Glomerular visceral epithelial cell (primary cell): ENCODE results near the gene NPNT.

ENCODE experiments used
- DNase-seq: peaks from one replicate; pipeline ENCODE4 v3.0.0-alpha.2; 2016; ENCODE audit errors: extremely low spot score

Gene NPNT

DNA sequence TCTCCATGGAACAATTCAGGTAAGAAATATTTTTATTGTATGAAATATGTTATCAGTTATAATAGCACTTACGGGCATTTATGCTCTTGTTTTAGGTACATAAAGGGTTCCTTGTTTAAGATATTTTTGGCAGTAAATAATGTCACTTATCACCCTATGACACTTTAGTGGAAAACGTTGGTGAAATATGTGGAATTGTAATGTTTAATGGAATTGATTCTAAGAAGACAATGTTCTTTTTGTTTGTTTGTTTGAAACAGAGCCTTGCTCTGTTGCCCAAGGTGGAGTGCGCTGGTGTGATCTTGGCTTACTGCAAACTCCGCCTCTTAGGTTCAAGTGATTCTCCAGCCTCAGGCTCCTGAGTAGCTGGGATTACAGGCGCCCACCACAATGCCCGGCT lies 17.4 kb downstream of the NPNT start:
- DNase-seq = no peak

DNA sequence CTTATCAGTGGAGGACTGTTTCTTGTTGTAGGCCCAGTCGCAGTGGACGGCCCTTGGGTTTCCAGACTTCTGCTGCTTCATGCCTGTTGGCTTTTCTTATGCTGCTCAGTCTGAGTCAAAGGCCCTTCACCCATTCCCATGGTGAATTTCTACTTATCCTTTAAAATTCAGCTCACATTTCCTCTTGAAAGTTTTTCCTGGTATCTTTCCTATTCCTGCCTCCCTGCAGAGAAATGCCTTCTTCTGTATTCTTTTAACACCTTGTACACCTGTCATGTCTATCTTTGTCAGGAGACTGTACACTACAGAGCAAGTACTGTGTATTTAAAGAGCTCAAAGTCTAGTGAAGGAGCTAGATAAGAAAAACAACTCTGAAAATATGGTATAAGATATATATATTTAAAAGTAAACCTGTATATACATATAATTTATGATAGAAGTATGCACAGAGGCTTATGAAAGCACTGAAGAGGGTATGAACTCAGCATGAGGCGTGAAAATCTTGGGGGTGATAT lies 22.0 kb downstream of the NPNT start:
- DNase-seq = no peak

DNA sequence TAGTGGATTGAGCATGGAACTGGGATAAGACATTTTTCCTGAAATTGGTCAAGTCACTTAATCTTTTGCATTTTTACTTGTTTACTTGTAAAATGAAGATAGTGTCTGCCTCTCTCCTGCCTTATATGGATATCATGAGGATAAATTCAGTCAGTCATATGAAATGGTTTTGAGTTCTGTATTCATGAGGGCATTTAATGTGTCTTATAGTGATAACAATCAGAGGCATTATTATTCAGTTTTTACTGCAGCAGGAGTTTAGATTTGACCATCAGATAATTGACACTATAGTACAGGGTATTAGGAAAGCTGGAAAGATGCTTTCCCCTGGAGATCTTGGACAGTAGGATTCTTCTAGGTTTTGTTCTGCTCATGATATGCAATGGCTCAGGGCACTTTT lies 26.0 kb downstream of the NPNT start:
- DNase-seq = no peak

GRCh38 chr4:105923497-105924238 lies 28.4 kb downstream of the NPNT start:
- peak; percentile 5 for DNase-seq

- no peak for DNase-seq
These were observed 29.1 kb downstream of the NPNT start for GRCh38 chr4:105924341-105924740.

DNA sequence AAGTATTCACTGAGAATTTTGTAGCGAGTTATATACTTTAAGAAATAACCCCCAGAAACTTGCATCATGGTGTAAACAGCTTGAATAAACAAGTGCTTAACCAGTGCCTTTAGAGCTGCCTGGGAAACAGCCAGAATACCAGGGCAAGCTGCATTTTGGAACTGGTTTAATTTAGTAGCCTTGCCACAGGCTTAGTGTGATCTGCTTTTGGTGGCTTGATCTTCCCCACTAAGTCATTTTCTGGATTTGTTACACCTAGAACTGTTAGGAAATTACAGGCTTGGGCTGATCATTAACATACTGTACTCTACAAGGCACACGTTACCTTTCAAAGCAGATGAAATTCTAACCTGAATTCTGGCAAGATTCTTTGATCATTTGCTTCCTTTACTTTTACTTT lies 35.4 kb downstream of the NPNT start:
- DNase-seq = no peak

DNA sequence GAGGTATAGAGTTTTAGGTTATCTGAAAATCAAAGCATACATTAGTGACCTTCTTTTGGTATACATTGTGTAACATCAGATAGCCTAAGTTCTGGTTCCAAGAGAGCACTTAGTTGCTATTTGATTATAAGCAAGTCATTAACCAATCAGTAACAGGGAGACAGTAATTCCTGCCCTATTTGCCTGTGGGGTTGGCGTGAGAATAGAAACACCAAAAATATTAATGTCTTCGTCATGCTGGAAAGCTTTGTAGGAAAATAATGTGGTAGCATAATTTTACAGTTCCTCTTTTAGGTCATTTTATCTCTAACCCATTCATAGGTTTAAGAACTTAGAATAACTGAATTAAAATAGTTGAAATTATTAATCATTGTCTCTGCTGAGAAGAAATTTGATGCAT lies 37.8 kb downstream of the NPNT start:
- no peak for DNase-seq

GRCh38 chr4:105934386-105934785 lies 39.1 kb downstream of the NPNT start:
- DNase-seq = no peak

DNA sequence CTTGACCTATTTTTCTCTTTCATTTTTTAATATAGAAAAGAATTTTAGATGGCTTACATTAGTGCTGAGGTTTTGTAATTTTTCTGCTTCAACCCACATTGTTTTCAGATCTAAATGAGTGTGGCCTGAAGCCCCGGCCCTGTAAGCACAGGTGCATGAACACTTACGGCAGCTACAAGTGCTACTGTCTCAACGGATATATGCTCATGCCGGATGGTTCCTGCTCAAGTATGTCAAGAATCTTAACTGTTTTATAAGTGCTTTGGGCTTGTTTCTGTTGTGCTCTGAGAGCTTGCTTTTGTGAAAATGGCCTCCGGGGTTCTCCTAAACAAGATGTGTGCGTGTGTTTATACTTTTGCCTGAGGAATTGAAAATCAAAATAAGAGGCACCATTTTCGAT lies 41.6 kb downstream of the NPNT start:
- no peak for DNase-seq

DNA sequence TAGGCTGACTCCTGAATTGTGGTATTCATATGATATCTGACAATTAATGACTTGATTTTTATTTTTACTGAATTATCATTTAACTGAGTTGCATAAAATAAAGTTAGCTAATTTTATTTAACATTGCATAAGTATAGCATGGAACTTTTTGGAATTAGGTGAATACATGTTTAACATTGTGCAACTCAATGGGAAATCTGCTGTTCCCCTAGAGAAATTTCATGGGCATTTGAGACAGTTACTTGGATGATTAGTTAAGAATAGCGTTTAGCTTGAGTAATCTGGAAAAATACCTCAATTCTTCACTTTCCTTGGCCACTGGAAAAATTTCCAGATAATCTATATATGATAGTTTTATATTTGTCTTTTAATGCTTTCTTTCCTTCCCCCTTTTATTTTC lies 42.5 kb downstream of the NPNT start:
- DNase-seq = no peak

DNA sequence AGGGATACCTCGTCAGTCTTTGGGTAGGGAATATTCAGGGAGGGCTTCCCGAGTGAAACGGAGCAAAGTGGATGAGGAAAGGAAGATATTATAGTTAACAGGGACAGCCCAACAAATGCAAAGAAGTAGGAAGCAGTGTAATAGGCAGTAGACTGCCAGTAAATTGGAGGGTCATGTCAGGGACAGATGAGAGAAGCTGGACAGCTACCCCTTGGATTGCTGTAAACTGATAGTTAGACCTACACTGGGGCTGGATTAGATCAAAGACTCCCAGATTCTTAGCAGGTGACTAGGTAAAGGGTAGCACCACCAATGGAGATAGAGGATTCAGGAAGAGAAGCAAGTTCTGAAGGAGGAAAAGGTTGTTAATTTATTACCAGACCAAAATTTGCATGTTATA lies 48.0 kb downstream of the NPNT start:
- DNase-seq = no peak

- peak; percentile 7 for DNase-seq
These were observed 49.3 kb downstream of the NPNT start for GRCh38 chr4:105944540-105944939.

GRCh38 chr4:105946771-105947170 lies 51.5 kb downstream of the NPNT start:
- DNase-seq = no peak

GRCh38 chr4:105950701-105951100 lies 55.4 kb downstream of the NPNT start:
- DNase-seq = no peak

DNA sequence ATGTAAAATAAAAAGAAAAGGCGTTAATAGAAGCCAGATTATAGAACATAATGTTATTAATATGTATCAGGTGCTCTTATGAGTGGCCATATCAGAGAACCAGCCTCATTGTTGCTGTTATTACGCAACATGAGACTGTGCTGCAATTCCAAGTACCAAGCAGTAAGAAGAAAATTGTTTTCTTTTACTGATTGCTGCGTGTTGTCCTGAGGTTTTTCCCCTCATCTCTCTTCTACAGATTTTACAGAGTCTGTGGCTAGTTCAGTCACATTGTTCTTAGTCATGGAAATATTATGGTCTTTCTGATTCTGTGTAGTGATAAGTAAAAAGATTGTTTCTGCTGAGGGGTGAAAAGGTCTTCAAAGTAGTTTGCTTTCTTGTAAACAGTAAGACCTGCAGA lies 55.9 kb downstream of the NPNT start:
- no peak for DNase-seq

GRCh38 chr4:105952591-105952990 lies 57.3 kb downstream of the NPNT start:
- DNase-seq = no peak

DNA sequence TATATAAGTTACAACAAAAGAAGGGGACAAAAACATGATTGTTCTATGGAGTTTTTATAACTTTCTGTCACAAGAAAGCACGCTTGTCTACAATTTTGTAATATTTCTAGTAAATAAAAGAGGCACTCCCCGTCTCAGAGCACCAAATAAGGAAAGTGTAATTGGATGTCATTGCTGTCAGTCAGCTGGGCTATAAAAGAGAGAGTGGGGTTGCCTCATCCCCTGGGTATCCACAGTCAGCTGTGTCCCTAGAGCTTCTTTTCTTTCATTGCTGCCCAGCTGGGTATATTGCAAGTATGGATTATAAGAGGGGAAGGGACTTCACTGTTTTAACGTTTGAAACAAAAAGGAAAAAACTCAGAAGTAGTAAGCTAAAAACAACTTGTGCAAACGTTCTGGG lies 61.3 kb downstream of the NPNT start:
- no peak for DNase-seq

- no peak for DNase-seq
These were observed 62.4 kb downstream of the NPNT start for GRCh38 chr4:105957680-105958079.

GRCh38 chr4:105963461-105964400 lies 68.5 kb downstream of the NPNT start:
- peak; percentile 13 for DNase-seq

DNA sequence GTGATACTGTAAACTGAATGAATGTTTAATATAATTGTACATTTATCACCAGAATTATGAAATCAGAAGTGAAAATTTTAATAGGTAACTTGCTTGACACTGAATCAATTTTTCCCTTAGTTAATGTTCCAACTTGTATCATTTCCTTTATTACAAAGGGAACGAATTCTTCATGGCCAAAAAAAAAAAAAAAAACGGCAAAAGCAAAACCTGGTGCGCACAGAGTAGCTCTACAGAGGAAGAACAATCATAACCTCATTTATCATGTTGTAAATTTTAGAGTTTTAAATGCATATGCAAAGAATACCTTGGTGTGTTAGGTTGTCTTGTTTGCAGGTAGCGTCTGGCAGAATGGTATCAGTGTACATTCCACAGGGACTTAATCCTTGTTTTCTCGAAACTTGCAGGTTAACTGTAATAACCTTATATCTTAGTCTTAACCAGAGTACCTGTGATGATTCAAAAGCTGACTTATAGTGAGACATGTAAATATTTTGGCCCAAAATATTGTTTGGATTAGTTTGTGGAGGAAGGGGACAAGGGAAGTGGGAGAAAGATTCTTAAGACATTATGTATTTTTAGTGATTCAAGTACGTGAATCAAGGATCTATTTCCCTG lies 70.0 kb downstream of the NPNT start:
- DNase-seq = no peak

GRCh38 chr4:105966051-105966450 lies 70.8 kb downstream of the NPNT start:
- peak; percentile 35 for DNase-seq

- no peak for DNase-seq
These were observed 71.9 kb downstream of the NPNT start for GRCh38 chr4:105967058-105967658.
